ENCODE measurements around the gene SERPINB3.
A peak's percentile ranks its signal among the peaks of the same experiment; 100 is the strongest.
"Not testable (repeated sequence)": the region's sequence is repeated elsewhere in the genome, so short reads cannot be mapped to it uniquely, and the experiment has no call there.

SERPINB3 gene

DNA sequence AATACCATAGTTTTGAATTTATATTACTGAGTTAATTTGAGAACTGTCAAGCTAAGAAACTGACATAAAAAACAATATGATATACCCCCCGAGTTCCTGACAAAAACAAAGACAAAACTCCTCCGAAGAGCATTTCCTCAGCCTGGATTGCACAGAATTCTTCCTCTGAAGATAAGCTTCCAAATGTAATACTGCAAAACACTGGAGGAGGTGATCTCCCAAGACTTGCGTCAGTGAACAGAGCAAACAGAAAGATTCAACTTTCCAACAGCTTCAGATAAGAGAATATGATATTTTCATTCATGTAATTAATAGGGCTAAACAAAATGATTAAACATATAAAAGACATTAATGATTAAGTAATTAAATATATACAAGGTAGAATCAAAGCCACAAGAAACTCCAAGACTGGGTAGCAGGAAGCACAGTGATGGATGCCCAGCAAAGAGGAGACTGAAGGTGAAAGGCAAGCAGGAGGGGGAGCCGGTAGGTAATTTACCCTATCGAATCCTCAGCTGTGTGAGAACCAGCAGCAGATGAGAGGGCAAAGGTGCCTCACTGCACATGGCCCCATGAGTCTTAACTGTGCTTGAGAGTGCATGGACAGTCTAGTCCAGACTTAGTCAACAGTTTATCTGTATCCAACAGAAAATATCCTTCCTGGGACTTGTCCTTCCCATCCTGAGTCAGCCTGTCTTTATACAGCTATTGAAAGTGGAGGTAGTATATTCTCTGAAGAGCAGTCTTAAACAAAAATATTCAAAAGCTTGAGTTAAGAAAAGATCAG is 18.3 kb upstream of the SERPINB3 start:
- DNase-seq = no peak
- no peak for TF ChIP-seq POLR2A (IDR thresholded peaks at IDR 0.05; ENCODE audit: low read length)
- no peak for TF ChIP-seq GATA1 (IDR thresholded peaks at IDR 0.05; ENCODE audit: low read depth, low read length)

DNA sequence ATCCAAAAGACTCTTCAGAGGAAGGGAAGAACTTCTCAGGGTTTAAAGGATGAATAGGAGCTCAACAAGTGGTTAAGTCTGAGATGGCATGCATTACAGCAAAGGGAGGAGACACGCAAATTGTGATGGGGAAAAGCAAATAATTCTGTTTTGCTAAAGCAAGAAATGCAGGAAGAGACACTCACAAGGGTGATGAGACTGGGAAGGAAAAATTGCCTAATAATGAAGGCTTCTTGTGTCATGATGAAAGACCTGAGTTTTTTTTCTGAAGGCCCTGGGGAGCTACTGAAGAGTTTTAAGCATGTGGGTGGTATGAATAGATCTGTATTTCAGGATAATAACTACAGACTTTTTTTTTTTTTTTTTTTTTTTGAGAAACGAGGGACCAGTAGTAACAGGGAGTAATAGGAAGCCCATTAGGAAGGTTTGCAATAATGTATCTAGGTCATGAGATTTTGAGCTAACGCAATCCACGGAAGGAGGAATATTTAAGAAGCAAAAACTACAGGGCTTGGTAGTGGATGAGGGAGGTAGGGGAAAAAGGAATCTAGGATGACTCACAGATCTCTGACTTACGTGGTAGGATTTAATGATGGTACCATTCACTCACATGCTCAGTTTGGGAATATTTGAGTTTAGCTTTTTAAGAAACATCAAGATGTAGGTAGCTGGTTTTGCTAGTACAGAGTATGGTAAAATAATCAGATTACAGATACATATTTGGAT is 16.0 kb upstream of the SERPINB3 start:
- no peak for DNase-seq
- TF ChIP-seq POLR2A (IDR thresholded peaks at IDR 0.05; ENCODE audit: low read length) (no peak), GATA1 (IDR thresholded peaks at IDR 0.05; ENCODE audit: low read depth, low read length) (no peak)

DNA sequence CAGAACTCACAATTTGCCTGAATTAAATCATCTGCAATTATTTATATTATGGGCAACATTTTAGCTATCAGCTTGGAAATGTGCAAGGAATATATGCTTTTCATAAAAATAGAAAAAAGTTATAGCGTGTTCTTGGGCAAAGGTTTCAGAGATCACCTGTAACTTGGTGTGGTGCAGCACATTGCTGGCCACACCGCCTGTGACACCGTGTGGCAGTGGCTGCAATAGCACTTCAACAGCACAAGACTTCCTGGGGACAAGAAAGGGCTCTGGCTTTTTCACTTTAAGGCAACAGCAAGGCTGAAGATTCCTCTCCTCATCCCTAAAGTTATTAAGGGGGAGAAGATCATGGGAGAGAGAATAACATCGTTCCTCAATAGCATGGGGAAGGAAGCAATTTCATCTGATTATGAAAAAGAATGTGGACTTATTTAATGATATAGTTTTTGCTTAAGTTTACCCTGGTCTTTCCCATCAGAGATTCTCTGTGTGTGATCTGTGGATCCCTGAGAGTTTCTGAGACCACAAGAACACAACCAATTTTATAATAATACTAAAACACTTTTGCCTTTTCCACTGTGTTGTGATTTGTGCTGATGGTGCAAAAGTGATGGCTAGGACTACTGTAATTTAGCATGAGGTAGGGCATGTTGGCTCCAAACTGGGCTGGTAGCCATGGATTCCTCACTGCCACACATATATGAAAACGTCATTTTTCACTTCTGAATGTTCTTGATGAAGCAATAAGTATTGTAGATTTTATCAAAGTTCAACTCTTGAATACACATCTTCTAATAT is 15.0 kb upstream of the SERPINB3 start:
- DNase-seq = peak in 1 of 2 experiments; percentile 7
- TF ChIP-seq POLR2A (IDR thresholded peaks at IDR 0.05; ENCODE audit: low read length) (no peak), GATA1 (IDR thresholded peaks at IDR 0.05; ENCODE audit: low read depth, low read length) (no peak)

DNA sequence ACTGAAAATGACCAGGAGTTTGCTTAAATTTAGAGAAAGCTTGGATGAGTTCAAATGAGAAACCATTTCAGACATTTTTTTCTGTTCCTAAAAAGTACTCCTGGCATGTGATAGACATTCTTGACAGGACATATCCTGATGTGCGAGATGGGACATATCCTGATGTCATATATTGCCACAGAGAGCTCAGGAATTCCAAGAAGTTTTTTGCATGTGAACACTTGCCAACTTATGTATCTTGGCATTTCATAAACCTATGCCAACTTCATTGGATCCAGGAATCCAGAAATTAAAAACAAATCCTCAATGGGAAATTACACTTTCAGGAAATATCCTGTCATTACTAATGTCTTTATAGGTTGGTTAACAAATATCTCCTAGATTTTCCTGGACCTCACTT is 2.9 kb upstream of the SERPINB3 start:
- no peak for DNase-seq

DNA sequence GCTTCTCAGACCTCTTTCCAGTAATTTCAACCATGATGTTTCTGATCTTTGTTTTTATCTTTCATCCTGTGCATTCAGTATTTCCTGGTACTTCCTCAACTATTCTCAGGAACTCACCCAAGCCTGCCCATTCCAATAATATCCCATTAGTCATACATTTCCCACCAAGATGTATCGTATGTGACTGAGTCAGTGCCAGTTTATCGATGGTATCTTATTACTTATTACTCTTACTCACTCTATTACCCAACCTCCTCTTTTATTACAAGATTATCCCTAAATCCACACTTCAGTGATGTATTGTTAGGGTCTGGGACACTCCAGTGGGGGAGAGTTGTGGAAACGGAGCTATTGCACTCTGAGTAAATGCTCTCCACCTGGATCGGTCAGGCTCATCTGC is 2.8 kb downstream of the SERPINB3 start:
- not testable (repeated sequence) for DNase-seq

More for the DNA sequence above, 2.9 kb upstream of the SERPINB3 start:
- no peak for TF ChIP-seq GATA1 (IDR thresholded peaks at IDR 0.05; ENCODE audit: low read depth, low read length)
- no peak for TF ChIP-seq POLR2A (IDR thresholded peaks at IDR 0.05; ENCODE audit: low read length)

DNA sequence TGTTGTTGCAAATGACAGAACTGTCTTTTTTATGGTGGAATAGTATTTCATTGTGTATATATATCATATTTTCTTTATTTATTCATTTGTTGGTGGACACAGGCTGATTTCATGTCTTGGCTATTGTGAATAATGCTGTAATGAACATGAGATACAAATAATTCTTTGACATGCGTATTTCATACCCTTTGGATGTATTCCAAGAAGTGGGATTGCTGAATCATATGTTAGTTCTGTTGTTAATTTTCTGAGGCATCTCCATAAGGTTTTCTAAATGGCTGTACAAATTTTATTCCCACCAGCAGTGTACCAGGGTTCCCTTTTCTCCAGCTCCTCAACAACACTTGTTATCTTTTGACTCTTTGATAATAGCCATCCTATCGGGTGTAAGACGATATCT is 11.4 kb downstream of the SERPINB3 start:
- not testable (repeated sequence) for DNase-seq

DNA sequence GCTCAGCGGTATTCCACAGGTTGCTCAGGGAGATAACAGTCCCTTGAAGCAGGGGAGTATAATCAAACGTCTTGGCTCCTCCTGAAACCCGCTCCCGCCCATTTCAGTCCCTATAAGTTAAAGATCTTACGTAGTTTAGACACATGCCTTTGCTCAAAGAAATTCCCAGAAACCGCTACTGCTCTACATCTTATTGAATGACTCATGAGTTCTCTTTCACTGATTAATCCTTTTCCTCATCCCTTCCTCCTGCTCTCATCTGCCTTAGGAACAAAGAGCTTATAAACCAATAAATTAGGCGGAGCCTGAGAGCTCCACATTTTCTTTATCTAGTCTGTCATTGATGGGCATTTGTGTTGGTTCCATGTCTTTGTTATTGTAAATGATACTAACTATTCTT is 13.5 kb downstream of the SERPINB3 start:
- no peak for DNase-seq
- TF ChIP-seq POLR2A (IDR thresholded peaks at IDR 0.05; ENCODE audit: low read length) (no peak), GATA1 (IDR thresholded peaks at IDR 0.05; ENCODE audit: low read depth, low read length) (no peak)

DNA sequence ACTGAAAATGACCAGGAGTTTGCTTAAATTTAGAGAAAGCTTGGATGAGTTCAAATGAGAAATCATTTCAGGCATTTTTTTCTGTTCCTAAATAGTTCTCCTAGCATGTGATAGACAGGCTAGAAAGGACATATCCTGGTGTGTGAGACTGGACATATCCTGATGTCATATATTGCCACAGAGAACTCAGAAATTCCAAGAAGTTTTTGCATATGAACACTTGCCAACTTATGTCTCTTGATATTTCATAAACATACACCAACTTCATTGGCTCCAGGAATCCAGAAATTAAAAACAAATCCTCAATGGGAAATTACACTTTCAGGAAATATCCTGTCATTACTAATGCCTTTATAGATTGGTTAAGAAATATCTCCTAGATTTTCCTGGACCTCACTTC is 14.8 kb downstream of the SERPINB3 start:
- TF ChIP-seq POLR2A (IDR thresholded peaks at IDR 0.05; ENCODE audit: low read length) (no peak), GATA1 (IDR thresholded peaks at IDR 0.05; ENCODE audit: low read depth, low read length) (no peak)
- DNase-seq = no peak

DNA sequence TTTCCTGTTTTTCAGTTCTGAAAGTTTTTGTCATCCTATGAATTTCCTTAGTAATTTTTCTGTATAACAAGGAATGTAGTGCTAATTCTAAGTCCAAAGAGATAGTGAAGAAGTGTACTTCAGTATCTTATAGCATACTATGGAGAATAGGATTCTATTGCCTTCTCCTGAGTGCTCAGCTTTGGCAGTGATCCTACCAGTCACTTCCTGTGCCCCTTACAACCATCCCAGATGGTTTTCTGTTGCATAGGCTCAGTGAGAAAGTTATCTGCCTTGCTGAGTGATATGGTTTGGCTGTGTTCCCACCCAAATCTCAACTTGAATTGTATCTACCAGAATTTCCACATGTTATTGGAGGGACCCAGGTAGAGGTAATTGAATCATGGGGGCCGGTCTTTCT is 17.0 kb downstream of the SERPINB3 start:
- not testable (repeated sequence) for DNase-seq

DNA sequence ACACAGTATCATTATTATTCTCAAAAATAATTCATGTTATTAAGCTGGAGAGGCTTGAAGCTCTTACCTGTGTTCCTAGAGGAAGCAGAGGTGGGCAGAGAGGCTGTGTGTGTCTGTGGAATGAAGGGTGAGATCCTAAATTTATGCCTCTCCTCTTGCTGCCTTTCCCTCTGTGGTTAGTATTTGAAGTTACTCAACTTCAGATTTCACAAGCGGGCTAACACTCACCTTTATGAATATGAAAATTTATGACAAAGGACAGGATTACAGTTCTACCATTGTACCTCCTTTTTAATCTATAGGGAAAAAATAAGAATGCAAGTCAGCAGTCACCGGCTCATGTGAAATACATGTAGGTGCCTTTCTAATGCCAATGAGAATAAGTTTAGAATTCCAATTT is 17.6 kb downstream of the SERPINB3 start, which contains the start of gene SERPINB4:
TSS of gene SERPINB4 (minus strand) at position 115 of the 400 bp plus-strand sequence. CDS start 679 bp downstream, outside the sequence.
- DNase-seq = not testable (repeated sequence)

DNA sequence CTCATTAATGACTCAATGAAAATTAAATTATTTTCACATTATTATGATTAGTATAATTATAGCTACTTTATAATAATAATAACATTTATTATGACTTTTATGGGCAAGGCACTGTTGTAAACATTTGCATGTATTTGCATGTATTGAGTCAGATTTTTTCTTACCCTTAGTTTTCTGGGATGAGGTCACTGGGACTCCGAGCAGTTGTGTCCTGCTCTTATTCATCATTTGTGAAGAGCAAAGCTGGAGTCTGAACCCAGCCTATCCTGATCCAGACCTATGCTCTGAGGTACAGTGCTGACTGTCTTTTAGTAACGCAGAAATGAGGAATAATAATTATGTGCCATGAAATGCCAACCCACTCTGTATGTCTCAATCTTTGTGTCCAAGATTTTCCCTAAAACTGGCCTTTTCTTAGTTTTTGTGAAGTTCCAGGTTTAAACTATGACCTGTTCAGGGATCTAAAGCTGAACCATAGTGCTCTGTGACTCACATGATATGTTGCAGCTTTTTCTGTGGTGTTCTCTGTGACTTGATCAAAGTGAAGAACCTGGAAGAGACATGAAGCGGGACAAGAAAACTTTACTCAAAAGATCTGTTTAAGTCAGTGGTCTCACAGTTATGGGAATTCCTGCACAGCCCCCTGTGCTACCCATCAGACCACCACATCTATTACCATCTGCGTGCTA is 18.9 kb downstream of the SERPINB3 start:
- DNase-seq = not testable (repeated sequence)

DNA sequence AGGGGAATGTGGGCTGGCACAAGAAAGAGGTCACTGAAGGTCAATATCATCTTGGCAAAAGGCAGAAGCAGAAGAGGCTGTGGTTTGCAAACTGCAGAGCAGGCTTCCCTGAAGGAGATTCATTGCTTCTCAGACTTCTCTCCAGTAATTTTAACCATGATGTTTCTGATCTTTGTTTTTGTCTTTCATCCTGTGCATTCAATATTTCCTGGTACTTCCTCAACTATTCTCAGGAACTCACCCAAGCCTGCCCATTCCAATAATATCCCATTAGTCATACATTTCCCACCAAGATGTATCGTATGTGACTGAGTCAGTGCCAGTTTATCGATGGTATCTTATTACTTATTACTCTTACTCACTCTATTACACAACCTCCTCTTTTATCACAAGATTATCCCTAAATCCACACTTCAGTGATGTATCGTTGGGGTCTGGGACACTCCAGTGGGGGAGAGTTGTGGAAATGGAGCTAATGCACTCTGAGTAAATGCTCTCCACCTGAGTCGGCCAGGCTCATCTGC is 20.5 kb downstream of the SERPINB3 start:
- DNase-seq = not testable (repeated sequence)

DNA sequence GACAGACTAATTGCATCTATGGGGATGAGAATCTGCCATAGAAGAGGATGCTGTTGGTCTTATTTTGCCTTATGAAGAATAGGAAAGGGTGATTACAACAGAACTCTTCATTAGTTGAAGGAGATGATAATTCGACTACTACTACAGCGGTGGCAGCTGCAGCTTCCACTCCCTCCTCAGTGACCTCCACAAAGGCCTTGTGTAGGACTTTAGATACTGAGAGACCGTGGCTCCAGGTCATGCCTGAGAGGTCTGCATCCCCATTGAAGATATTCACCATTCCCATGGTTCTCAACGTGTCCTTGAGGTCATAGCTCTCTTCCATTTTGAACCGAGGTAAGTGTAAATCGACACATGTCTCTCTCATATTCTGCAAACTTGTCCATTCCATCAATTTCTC is 24.0 kb downstream of the SERPINB3 start:
- TF ChIP-seq POLR2A (IDR thresholded peaks at IDR 0.05; ENCODE audit: low read length) (no peak), GATA1 (IDR thresholded peaks at IDR 0.05; ENCODE audit: low read depth, low read length) (no peak)
- no peak for DNase-seq

DNA sequence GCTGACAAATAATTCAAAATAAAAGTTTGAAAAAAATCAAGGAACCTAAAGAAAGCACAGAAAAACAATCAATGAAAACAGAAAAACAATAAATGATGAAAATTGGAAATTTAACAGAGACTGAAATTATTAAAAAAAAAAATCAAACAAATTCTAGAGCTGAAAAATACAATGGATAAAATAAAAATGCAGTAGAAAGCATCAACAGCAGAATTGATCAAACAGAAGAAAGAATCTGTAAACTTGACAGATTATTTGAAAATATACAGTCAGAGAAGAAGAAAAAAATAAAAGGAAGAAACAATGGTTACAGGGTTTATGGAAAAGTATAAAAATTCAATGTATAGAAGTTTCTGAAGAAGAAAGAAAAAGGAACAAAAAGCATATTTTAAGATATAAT is 33.9 kb downstream of the SERPINB3 start:
- DNase-seq = no peak
- TF ChIP-seq GATA1 (IDR thresholded peaks at IDR 0.05; ENCODE audit: low read depth, low read length) (no peak), POLR2A (IDR thresholded peaks at IDR 0.05; ENCODE audit: low read length) (no peak)

Measured in erythroblast (primary cell).